Stimulated activated CD4-positive, alpha-beta T cell treated with anti-CD3 and anti-CD28 coated beads, Interleukin-1b, Interleukin-23, amount 100 ng/mL, for 24 hours (primary cell): Measurements from ENCODE around the gene PI4KB.
"Not testable (repeated sequence)": the region's sequence is repeated elsewhere in the genome, so short reads cannot be mapped to it uniquely, and the experiment has no call there.

Experiments
- DNase-seq, 4 experiments: peaks; one replicate each; pipeline ENCODE4 v3.0.0-alpha.2; 2020; ENCODE audit warnings: low read depth in 4 of 4, low spot score in 1 of 4

Gene PI4KB

GRCh38 chr1:151281225-151281968 lies 45.8 kb downstream of the PI4KB start:
- peak; percentile 92 to 96 (median 93) for DNase-seq

- DNase-seq = no peak
These were observed 50.0 kb downstream of the PI4KB start for GRCh38 chr1:151277249-151277648.

GRCh38 chr1:151275341-151275740 lies 51.9 kb downstream of the PI4KB start:
- DNase-seq = not testable (repeated sequence)

GRCh38 chr1:151273924-151274466 lies 53.2 kb downstream of the PI4KB start:
- DNase-seq = no peak

- no peak for DNase-seq
These were observed 59.5 kb downstream of the PI4KB start for GRCh38 chr1:151267760-151268159.

GRCh38 chr1:151266821-151267220 lies 60.4 kb downstream of the PI4KB start:
- no peak for DNase-seq

- DNase-seq = no peak
These were observed 60.9 kb downstream of the PI4KB start for GRCh38 chr1:151266315-151266714.

GRCh38 chr1:151265446-151266236 lies 61.6 kb downstream of the PI4KB start:
- DNase-seq = no peak

GRCh38 chr1:151259351-151259750 lies 67.9 kb downstream of the PI4KB start:
- no peak for DNase-seq

GRCh38 chr1:151255381-151255780 lies 71.8 kb downstream of the PI4KB start:
- DNase-seq = no peak

GRCh38 chr1:151254217-151255213 lies 72.7 kb downstream of the PI4KB start, which contains the start of gene PSMD4:
Gene PSMD4 (plus strand): TSS chr1:151254734. CDS start chr1:151254783, 49 bp downstream.
- peak; percentile 73 to 91 (median 84) for DNase-seq

- peak in 2 of 4 experiments; percentile 33 to 45 for DNase-seq
These were observed 75.4 kb downstream of the PI4KB start for GRCh38 chr1:151251656-151252470.

- no peak for DNase-seq
These were observed 80.4 kb downstream of the PI4KB start for GRCh38 chr1:151246786-151247185.

- DNase-seq = no peak
These were observed 83.5 kb downstream of the PI4KB start for GRCh38 chr1:151243683-151244216.

- DNase-seq = no peak
These were observed 84.8 kb downstream of the PI4KB start for GRCh38 chr1:151242442-151242841.
